Prostate gland (tissue), 2 donors: ENCODE measurements around the gene ANKRD6. TPM values are rescaled to one million over a fixed set of nuclear protein-coding genes. Genes with fewer than 3 reads are reported as not detected.

Experiments
- DNase-seq: peaks from one replicate; pipeline ENCODE4 v3.0.0-alpha.2; 2019; ENCODE audit warnings: low spot score
- H3K27ac ChIP-seq, 2 donors: fragments of 200-600 bp; sonication (generic); 2 replicates each; pipeline ENCODE4 v1.5.1; 2017 to 2019
- H3K27me3 ChIP-seq: fragments of 200-600 bp; sonication (generic); replicated peaks from 2 replicates; pipeline ENCODE4 v1.5.1; 2019; ENCODE audit not compliant: insufficient read depth
- H3K36me3 ChIP-seq, 2 donors: fragments of 200-600 bp; sonication (generic); 1 replicate in 1 of 2; 2 replicates in 1 of 2; pipeline versions ENCODE4 v1.5.1 to v1.8.1; 2017 to 2019
- H3K4me1 ChIP-seq: fragments of 200-600 bp; sonication (generic); replicated peaks from 2 replicates; pipeline ENCODE4 v1.5.1; 2019
- H3K4me3 ChIP-seq, 2 donors: fragments of 200-600 bp; sonication (generic); 2 replicates each; pipeline ENCODE4 v1.5.1; 2017 to 2019
- H3K9me3 ChIP-seq: fragments of 200-600 bp; sonication (generic); 2 replicates; pipeline ENCODE4 v1.5.1; 2017
- POLR2A ChIP-seq: fragments of 450-650 bp; IDR thresholded peaks from one replicate; pipeline ENCODE4 v1.6.1; 2016; ENCODE audit warnings: antibody characterized with exemption, mild to moderate bottlenecking
- POLR2AphosphoS5 ChIP-seq: sonication (generic); formaldehyde crosslinking; IDR thresholded peaks from one replicate; pipeline ENCODE4 v1.6.1; 2017; ENCODE audit warnings: antibody characterized with exemption
- WGBS: methylation state at CpG from one replicate; pipeline ENCODE4 v1.1.5; 2018; 5-methylcytosine and 5-hydroxymethylcytosine counted together
- intact Hi-C: fragments of 100-400 bp; cut with DNase I; formaldehyde crosslinking; loops from one replicate; pipeline ENCODE4 v1.14.2; 2022
- total RNA-seq, 2 donors: library from RNA; depleted of rRNA; stranded (reverse); fragments of >200 nt; gene quantifications; one replicate each; pipeline ENCODE4 v1.1.0, GENCODE V29; 2016
- TF ChIP-seq, protein P1 (sequence below), 4 experiments: fragments of 200-600 bp in 2 of 4; fragments of 450-650 bp in 2 of 4; sonication (generic) in 2 of 4; IDR thresholded peaks; 1 replicate in 3 of 4; 2 replicates in 1 of 4; pipeline ENCODE4 v1.5.1; 2016 to 2019; ENCODE audit warnings: antibody characterized with exemption in 4 of 4, mild to moderate bottlenecking in 2 of 4, moderate library complexity in 2 of 4

Gene ANKRD6
- total RNA-seq, 2 donors from 2014 or later: 11.9 to 30.9 TPM

DNA sequence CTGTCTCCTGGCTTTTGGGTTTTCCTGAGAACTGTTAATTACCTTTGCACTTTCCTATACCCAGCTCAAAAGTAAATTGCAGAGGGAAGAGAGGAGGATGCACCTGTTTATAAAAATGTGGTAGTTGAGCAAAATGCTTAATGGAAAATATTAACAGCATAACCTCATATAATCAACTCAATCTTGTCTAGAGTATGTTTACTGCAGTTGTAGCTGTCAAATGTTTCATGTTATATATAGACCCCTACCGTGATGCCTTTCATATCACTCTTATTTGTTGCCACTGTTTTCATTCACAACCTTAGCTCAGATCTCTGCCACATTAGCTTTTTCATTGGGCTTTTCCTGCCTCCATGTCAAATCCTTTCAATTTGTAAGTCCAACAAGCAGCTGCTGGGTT is 36.0 kb downstream of the ANKRD6 start:
- Histone ChIP-seq H3K4me1 (no peaks in the 10 kb centered on the region), H3K27me3 (no peaks in the 10 kb centered on the region), H3K4me3 (no peak overlapping the region), H3K9me3 (no peaks in the 10 kb centered on the region), H3K27ac (no peak overlapping the region), H3K36me3 (no peaks in the 10 kb centered on the region)
- no peak for DNase-seq
- intact Hi-C loops: no loop called here
- 52% methylated on average over 1 of the region's 1 CpG for WGBS
- TF ChIP-seq, protein P1, sequence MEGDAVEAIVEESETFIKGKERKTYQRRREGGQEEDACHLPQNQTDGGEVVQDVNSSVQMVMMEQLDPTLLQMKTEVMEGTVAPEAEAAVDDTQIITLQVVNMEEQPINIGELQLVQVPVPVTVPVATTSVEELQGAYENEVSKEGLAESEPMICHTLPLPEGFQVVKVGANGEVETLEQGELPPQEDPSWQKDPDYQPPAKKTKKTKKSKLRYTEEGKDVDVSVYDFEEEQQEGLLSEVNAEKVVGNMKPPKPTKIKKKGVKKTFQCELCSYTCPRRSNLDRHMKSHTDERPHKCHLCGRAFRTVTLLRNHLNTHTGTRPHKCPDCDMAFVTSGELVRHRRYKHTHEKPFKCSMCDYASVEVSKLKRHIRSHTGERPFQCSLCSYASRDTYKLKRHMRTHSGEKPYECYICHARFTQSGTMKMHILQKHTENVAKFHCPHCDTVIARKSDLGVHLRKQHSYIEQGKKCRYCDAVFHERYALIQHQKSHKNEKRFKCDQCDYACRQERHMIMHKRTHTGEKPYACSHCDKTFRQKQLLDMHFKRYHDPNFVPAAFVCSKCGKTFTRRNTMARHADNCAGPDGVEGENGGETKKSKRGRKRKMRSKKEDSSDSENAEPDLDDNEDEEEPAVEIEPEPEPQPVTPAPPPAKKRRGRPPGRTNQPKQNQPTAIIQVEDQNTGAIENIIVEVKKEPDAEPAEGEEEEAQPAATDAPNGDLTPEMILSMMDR (IDR thresholded peaks at IDR 0.05): no peak
- TF ChIP-seq POLR2A (no peak), POLR2AphosphoS5 (no peak)

DNA sequence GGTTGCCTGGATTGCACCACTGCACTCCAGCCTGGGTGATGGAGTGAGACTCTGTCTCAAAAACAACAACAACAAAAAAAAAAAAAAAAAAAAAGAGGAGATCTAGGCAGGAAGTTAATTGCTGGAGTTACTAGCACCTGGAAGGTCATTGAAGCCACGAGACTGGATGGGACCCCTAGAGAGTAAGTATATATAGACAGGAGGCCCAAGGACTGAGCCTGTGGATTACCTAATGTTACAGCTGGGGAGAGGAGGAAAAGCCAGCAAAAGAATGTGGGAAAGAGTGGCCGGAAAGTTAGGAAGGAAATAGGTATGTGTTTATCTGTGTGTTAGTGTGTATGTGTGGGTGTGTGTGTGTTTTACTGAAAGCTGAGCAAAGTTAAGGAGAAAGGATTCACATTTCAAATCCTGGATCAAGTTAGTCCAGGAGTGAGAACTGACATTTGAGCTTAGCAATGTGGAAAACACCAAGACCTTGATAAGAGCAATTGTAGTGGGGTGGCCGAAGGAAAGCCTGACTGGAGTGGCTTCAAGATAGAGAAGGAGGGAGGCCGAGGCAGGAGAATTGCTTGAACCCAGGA is 38.4 kb downstream of the ANKRD6 start:
- no peaks in the 10 kb centered on the region for H3K27me3 ChIP-seq
- no peak for TF ChIP-seq POLR2A
- TF ChIP-seq POLR2AphosphoS5: no peak
- TF ChIP-seq, protein P1 (IDR thresholded peaks at IDR 0.05): no peak
- no peak overlapping the region for H3K27ac ChIP-seq
- H3K36me3 ChIP-seq: no peaks in the 10 kb centered on the region
- no peak for DNase-seq
- no peaks in the 10 kb centered on the region for H3K9me3 ChIP-seq
- no peaks in the 10 kb centered on the region for H3K4me1 ChIP-seq
- no peak overlapping the region for H3K4me3 ChIP-seq
- intact Hi-C loops: no loop called here
- 93% methylated on average over 4 of the region's 4 CpGs for WGBS

DNA sequence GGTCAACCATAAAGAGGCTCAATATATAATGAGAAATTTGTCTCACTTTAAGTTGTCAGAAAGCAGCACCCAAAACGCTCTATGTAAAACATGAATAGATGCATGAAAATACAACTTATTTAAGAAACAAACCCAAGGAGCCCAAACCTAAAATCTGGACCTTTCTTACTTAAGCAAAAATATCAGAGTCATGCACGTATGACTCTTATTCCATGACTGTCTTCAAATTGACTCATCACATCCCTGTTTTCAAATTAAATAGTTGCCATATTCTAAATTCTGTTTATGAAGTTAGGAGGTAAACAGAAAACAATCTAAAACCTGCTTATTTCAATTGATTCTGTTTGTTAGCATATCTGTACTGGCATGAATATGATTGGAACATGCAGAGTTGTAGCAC is 42.1 kb downstream of the ANKRD6 start:
- intact Hi-C loops: no loop called here
- H3K27ac ChIP-seq: no peak overlapping the region
- WGBS: 84% methylated on average over 2 of the region's 2 CpGs

DNA sequence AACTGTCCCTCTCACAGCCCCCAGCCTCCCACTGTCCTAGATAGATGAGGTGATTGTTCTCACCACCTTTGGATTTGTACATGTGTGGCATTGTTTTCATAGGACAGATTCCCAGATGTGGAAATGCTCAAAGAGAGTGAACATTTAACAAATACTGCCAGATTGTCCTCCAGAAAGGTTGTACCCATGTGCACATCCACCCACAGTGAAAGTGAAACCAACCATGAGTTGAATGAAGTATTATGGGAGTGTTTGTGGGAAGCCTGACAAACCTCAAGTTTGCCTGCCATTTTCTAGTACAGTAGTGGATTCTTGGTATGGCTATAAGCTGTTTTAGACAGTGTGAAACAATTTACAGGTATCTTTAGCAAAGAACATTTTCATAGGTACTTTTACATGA is 42.7 kb downstream of the ANKRD6 start:
- H3K27ac ChIP-seq: no peak overlapping the region
- no peak overlapping the region for H3K4me3 ChIP-seq
- no peaks in the 10 kb centered on the region for H3K4me1 ChIP-seq
- H3K27me3 ChIP-seq: no peaks in the 10 kb centered on the region
- intact Hi-C loops: no loop called here
- TF ChIP-seq, protein P1 (IDR thresholded peaks at IDR 0.05): no peak
- TF ChIP-seq POLR2A (no peak), POLR2AphosphoS5 (no peak)
- no peaks in the 10 kb centered on the region for H3K36me3 ChIP-seq
- no peaks in the 10 kb centered on the region for H3K9me3 ChIP-seq
- DNase-seq: no peak

More for the DNA sequence above, 42.1 kb downstream of the ANKRD6 start:
- Histone ChIP-seq H3K36me3 (no peaks in the 10 kb centered on the region), H3K4me1 (no peaks in the 10 kb centered on the region), H3K9me3 (no peaks in the 10 kb centered on the region), H3K4me3 (no peak overlapping the region), H3K27me3 (no peaks in the 10 kb centered on the region)
- no peak for DNase-seq
- TF ChIP-seq POLR2AphosphoS5 (no peak), POLR2A (no peak)
- TF ChIP-seq, protein P1 (IDR thresholded peaks at IDR 0.05): no peak

DNA sequence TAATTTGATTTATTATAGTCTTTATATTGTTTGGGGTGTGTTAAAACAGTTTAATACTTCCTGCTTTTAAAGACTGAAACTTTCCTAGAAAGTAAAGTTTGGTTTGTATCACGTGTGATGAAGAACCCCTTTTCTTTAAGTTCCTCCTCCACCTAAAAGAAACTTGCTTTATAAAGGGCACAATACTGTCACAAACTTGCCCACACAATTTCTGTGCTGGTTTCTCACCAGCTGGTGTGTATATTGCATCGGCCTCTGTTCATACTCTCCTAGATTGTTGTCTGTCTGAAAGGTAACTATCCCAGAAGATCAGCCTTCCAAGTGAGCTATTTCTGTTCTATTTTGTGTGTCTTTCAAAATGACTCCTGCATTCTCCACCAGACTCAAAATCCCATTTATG is 46.9 kb downstream of the ANKRD6 start:
- H3K9me3 ChIP-seq: no peaks in the 10 kb centered on the region
- no peak overlapping the region for H3K27ac ChIP-seq
- H3K36me3 ChIP-seq: no peaks in the 10 kb centered on the region
- H3K4me1 ChIP-seq: no peaks in the 10 kb centered on the region
- TF ChIP-seq POLR2A: no peak
- TF ChIP-seq POLR2AphosphoS5: no peak
- TF ChIP-seq, protein P1 (IDR thresholded peaks at IDR 0.05): no peak
- intact Hi-C loops: no loop called here
- 74% methylated on average over 2 of the region's 2 CpGs for WGBS
- no peaks in the 10 kb centered on the region for H3K27me3 ChIP-seq
- H3K4me3 ChIP-seq: no peak overlapping the region
- DNase-seq: no peak
